Choroid plexus epithelial cell (primary cell): ENCODE data around the gene PAX2.

Experiments
- DNase-seq: peaks from one replicate; pipeline ENCODE4 v3.0.0-alpha.2; 2010; ENCODE audit warnings: low read depth
- H3K4me3 ChIP-seq: 2 replicates; pipeline ENCODE4 v1.5.1; 2011; ENCODE audit warnings: low read depth, mild to moderate bottlenecking, control low read depth, low read length, moderate library complexity
- CTCF ChIP-seq: conservative IDR thresholded peaks from 2 replicates; pipeline ENCODE4 v1.5.1; 2011; ENCODE audit warnings: low read depth, mild to moderate bottlenecking, control low read depth, inconsistent platforms, low read length, moderate library complexity

Gene PAX2

DNA sequence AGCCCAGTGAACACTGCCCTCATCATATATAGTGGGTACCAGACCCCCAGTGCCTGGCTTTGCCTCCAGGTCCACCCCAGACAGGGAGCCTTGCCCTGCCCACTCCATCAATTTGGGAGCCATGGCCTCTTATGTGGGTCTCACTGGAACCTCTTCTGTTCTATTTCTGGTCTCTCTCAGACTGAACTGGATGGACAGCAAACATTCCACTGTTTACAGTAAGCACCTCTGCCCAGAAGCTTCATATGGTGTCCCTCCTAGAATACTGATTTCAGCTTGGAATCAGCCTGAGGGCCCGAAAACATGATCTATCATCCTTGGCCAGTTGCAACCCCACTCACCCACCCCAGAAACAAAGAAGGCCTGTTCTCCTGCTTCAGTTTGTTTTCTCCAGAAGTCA is 86.4 kb downstream of the PAX2 start:
- H3K4me3 ChIP-seq = no peak overlapping the region
- no peak for DNase-seq
- TF ChIP-seq CTCF = no peak

GRCh38 chr10:100835810-100836209 is 90.4 kb downstream of the PAX2 start:
- DNase-seq = no peak
- no peak overlapping the region for H3K4me3 ChIP-seq
- no peak for TF ChIP-seq CTCF

- no peak overlapping the region for H3K4me3 ChIP-seq
- no peak for DNase-seq
- no peak for TF ChIP-seq CTCF
These were observed 91.5 kb downstream of the PAX2 start for GRCh38 chr10:100836891-100837290.

- TF ChIP-seq CTCF = no peak
- DNase-seq = no peak
These were observed 91.9 kb downstream of the PAX2 start for GRCh38 chr10:100837300-100837699.

DNA sequence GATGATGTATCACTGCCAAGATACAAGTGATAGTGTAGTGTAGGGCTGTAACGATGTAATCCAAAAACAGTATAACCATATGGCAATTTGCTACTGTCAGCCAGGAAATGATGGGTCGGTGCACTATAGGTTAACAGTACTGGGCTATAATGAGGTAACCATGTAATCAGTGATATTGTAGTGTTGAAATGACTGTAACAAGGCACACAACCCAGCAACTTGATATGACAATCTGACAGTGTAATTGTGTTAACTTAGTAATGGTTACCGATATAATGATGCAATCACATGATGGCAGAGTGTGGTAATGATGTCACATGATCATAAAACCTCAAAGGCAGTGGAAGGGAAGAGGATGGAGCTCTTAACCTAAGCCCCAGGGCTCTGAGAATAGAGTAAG is 93.6 kb downstream of the PAX2 start:
- H3K4me3 ChIP-seq = no peak overlapping the region
- no peak for TF ChIP-seq CTCF
- DNase-seq = no peak

More at GRCh38 chr10:100837300-100837699, 91.9 kb downstream of the PAX2 start:
- no peak overlapping the region for H3K4me3 ChIP-seq

GRCh38 chr10:100841528-100841927 is 96.1 kb downstream of the PAX2 start:
- no peak for DNase-seq
- H3K4me3 ChIP-seq = no peak overlapping the region
- no peak for TF ChIP-seq CTCF

DNA sequence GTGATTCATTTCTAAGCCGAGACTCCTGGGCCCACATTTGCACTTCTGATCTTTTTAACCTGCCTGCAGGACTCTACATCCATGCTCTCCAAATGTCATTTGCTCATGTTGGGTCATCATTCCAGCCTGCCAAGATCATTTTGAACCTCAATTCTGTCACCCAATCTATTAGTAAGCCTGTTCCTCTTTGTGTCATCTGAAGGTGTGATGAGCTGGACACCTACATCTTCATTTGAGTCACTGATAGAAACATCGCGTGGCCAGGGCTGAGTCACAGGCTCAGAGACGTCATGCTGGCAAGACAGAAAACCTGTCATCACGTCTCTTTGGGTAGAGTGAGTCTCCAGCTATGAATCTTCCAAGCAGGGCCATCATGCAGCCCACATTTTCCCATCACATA is 102.1 kb downstream of the PAX2 start:
- no peak for TF ChIP-seq CTCF
- no peak overlapping the region for H3K4me3 ChIP-seq
- DNase-seq = no peak
